HG03378 (cell line): ENCODE results near the gene FHL3.

Experiments
- ATAC-seq: cut with Tn5 transposase; IDR thresholded peaks from one replicate; pipeline ENCODE4 v1.9.1; 2021; ENCODE audit warnings: mild to moderate bottlenecking, moderate library complexity; ENCODE audit not compliant: unreplicated experiment

The FHL3 gene

GRCh38 chr1:37947364-37947763 lies 58.0 kb downstream of the FHL3 start:
- ATAC-seq: no peak
